Right atrium auricular region (tissue), 2 donors: Measurements from ENCODE around the gene NALCN. TPM values are rescaled to one million over a fixed set of nuclear protein-coding genes. Genes with fewer than 3 reads are reported as not detected.

ENCODE experiments used
- DNase-seq: peaks from one replicate; pipeline ENCODE4 v3.0.0-alpha.2; 2019; ENCODE audit warnings: low spot score
- H3K27ac ChIP-seq, 2 donors: fragments of 200-600 bp; sonication (generic); 1 replicate in 1 of 2; 2 replicates in 1 of 2; pipeline ENCODE4 v1.5.1; 2016 to 2019
- H3K27me3 ChIP-seq, 2 donors: fragments of 200-600 bp; sonication (generic); one replicate each; pipeline versions ENCODE4 v1.5.1 to v1.6.0; 2017 to 2019
- H3K36me3 ChIP-seq: fragments of 200-600 bp; sonication (generic); one replicate; pipeline ENCODE4 v1.5.1; 2016
- H3K4me1 ChIP-seq, 2 donors: fragments of 200-600 bp; sonication (generic); one replicate each; pipeline versions ENCODE4 v1.5.1 to v1.6.0; 2017 to 2019
- H3K4me3 ChIP-seq, 2 donors: fragments of 200-600 bp; sonication (generic); 1 replicate in 1 of 2; 2 replicates in 1 of 2; pipeline ENCODE4 v1.5.1; 2017 to 2019; ENCODE audit warnings: mild to moderate bottlenecking in 1 of 2, moderate library complexity in 1 of 2
- H3K9me3 ChIP-seq, 2 donors: fragments of 200-600 bp; sonication (generic); one replicate each; pipeline ENCODE4 v1.5.1; 2019
- total RNA-seq, 2 donors: library from RNA; depleted of rRNA; stranded (reverse); fragments of >200 nt; gene quantifications; one replicate each; pipeline ENCODE4 v1.1.0, GENCODE V29; 2016
- TF ChIP-seq, protein P1 (sequence below), 2 donors: fragments of 200-600 bp; sonication (generic); IDR thresholded peaks; one replicate each; pipeline ENCODE4 v1.5.1; 2019; ENCODE audit warnings: antibody characterized with exemption in 2 of 2

The NALCN gene
- total RNA-seq, 2 donors from 2014 or later, result 6.2 to 21.1 TPM

- H3K4me1 ChIP-seq, result no peaks in the 10 kb centered on the region
- no peaks in the 10 kb centered on the region for H3K9me3 ChIP-seq
- TF ChIP-seq, protein P1, sequence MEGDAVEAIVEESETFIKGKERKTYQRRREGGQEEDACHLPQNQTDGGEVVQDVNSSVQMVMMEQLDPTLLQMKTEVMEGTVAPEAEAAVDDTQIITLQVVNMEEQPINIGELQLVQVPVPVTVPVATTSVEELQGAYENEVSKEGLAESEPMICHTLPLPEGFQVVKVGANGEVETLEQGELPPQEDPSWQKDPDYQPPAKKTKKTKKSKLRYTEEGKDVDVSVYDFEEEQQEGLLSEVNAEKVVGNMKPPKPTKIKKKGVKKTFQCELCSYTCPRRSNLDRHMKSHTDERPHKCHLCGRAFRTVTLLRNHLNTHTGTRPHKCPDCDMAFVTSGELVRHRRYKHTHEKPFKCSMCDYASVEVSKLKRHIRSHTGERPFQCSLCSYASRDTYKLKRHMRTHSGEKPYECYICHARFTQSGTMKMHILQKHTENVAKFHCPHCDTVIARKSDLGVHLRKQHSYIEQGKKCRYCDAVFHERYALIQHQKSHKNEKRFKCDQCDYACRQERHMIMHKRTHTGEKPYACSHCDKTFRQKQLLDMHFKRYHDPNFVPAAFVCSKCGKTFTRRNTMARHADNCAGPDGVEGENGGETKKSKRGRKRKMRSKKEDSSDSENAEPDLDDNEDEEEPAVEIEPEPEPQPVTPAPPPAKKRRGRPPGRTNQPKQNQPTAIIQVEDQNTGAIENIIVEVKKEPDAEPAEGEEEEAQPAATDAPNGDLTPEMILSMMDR (IDR thresholded peaks at IDR 0.05), result no peak
- H3K27me3 ChIP-seq, result no peaks in the 10 kb centered on the region
- H3K27ac ChIP-seq, result no peak overlapping the region
- no peaks in the 10 kb centered on the region for H3K36me3 ChIP-seq
- DNase-seq, result no peak
- no peak overlapping the region for H3K4me3 ChIP-seq
Observed at GRCh38 chr13:101258509-101258908, 157.8 kb downstream of the NALCN start.

GRCh38 chr13:101258071-101258470 is 158.2 kb downstream of the NALCN start:
- TF ChIP-seq, protein P1 (IDR thresholded peaks at IDR 0.05), result no peak
- DNase-seq, result no peak
- Histone ChIP-seq H3K4me1 (no peaks in the 10 kb centered on the region), H3K36me3 (no peaks in the 10 kb centered on the region), H3K4me3 (no peak overlapping the region), H3K27me3 (no peaks in the 10 kb centered on the region), H3K27ac (no peak overlapping the region), H3K9me3 (no peaks in the 10 kb centered on the region)

DNA sequence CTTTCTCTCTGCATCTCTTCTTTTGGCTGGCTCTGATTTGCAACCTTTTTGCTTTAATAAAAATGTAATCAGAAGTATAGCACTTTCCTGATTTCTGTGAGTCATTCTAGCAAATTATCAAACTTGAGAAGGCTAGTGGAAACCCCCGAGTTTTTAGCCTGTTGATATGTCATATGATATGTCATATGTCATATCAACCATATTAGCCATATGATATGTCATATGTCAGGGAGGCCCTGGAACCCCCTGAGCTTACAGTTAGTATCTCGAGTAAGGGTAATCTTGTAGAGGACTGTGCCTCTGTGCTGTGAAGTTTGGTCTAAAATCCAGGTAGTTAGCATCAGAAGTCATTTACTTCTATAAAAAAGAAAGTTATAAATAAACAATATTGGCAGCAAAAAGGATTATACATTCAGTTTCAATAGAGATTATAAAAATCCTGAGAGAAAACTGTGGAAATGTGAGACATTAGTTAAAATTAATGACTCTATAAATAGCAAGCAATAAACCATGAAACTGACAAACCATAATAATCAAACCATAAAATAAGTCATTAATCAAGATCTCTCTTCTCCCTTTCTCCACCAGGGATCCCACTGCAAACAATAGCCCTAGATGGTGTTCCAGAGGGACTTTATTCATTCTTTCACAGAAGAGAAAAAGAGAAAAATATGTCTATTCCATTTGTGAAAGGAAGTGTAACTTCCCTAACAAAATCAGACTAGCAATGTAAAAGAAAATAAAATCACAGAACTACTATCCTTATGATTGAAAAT is 167.4 kb downstream of the NALCN start:
- no peaks in the 10 kb centered on the region for H3K27me3 ChIP-seq
- H3K36me3 ChIP-seq, result no peaks in the 10 kb centered on the region
- no peaks in the 10 kb centered on the region for H3K4me1 ChIP-seq
- TF ChIP-seq, protein P1 (IDR thresholded peaks at IDR 0.05), result no peak
- H3K9me3 ChIP-seq, result peaks cover 3 to 9% of the 10 kb centered on the region in 2 donors
- no peak overlapping the region for H3K4me3 ChIP-seq
- no peak overlapping the region for H3K27ac ChIP-seq
- DNase-seq, result no peak

- Histone ChIP-seq H3K36me3 (no peaks in the 10 kb centered on the region), H3K27ac (no peak overlapping the region), H3K27me3 (no peaks in the 10 kb centered on the region), H3K9me3 (no peaks in the 10 kb centered on the region), H3K4me1 (no peaks in the 10 kb centered on the region), H3K4me3 (no peak overlapping the region)
- TF ChIP-seq, protein P1 (IDR thresholded peaks at IDR 0.05), result no peak
- no peak for DNase-seq
Observed at GRCh38 chr13:101242720-101243119, 173.6 kb downstream of the NALCN start.

DNA sequence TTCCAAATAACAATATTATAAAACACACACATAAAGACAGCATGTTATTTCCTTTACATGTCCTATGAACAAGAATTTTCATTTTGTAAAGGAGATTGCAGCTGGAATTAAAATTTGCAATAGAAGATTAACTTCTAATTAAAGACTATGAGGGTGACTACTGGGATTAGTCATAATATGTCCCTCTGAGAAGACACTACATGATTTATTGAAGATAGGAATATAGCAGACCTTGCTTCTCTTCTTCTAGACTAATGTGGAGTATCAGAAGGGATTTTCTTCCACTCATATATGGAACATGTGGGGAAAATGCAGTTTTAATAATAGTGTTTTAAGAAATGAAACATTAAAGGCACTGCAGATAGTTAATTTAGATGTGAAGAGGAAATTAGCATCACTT is 177.8 kb downstream of the NALCN start:
- no peaks in the 10 kb centered on the region for H3K27me3 ChIP-seq
- no peaks in the 10 kb centered on the region for H3K9me3 ChIP-seq
- H3K4me1 ChIP-seq, result no peaks in the 10 kb centered on the region
- no peak overlapping the region for H3K4me3 ChIP-seq
- no peak for DNase-seq
- H3K27ac ChIP-seq, result no peak overlapping the region
- H3K36me3 ChIP-seq, result no peaks in the 10 kb centered on the region
- TF ChIP-seq, protein P1 (IDR thresholded peaks at IDR 0.05), result no peak
